GM19328 (cell line): ENCODE data around the gene C1orf198.

Source experiments
- ATAC-seq: cut with Tn5 transposase; IDR thresholded peaks from one replicate; pipeline ENCODE4 v1.9.1; 2021; ENCODE audit warnings: mild to moderate bottlenecking, moderate library complexity; ENCODE audit not compliant: unreplicated experiment

C1orf198 gene

GRCh38 chr1:230867903-230868735 lies at the start of gene C1orf198:
Gene C1orf198, minus strand, starts transcription at chr1:230868521. Its CDS starts 9 bp downstream, at chr1:230868512.
- peak; percentile 83 for ATAC-seq

- ATAC-seq = no peak
Observed at GRCh38 chr1:230917284-230918135, 49.2 kb upstream of the C1orf198 start.

- ATAC-seq = no peak
Observed at GRCh38 chr1:230916587-230917283, 48.4 kb upstream of the C1orf198 start.

- ATAC-seq = no peak
Observed at GRCh38 chr1:230915078-230915477, 46.8 kb upstream of the C1orf198 start.

- no peak for ATAC-seq
Observed at GRCh38 chr1:230913496-230913895, 45.2 kb upstream of the C1orf198 start.

GRCh38 chr1:230910755-230911117 lies 42.4 kb upstream of the C1orf198 start:
- ATAC-seq = no peak

GRCh38 chr1:230909974-230910754 lies 41.8 kb upstream of the C1orf198 start:
- ATAC-seq = no peak

GRCh38 chr1:230907472-230908205 lies 39.3 kb upstream of the C1orf198 start:
- no peak for ATAC-seq

GRCh38 chr1:230906226-230906625 lies 37.9 kb upstream of the C1orf198 start:
- ATAC-seq = no peak

- ATAC-seq = no peak
Observed at GRCh38 chr1:230905733-230906132, 37.4 kb upstream of the C1orf198 start.

- no peak for ATAC-seq
Observed at GRCh38 chr1:230902349-230902923, 34.1 kb upstream of the C1orf198 start.

GRCh38 chr1:230901671-230902070 lies 33.4 kb upstream of the C1orf198 start:
- no peak for ATAC-seq

GRCh38 chr1:230900984-230901383 lies 32.7 kb upstream of the C1orf198 start:
- no peak for ATAC-seq

- ATAC-seq = no peak
Observed at GRCh38 chr1:230899841-230900251, 31.5 kb upstream of the C1orf198 start.

- ATAC-seq = no peak
Observed at GRCh38 chr1:230898748-230899147, 30.4 kb upstream of the C1orf198 start.

- no peak for ATAC-seq
Observed at GRCh38 chr1:230898144-230898543, 29.8 kb upstream of the C1orf198 start.

- no peak for ATAC-seq
Observed at GRCh38 chr1:230896779-230897178, 28.5 kb upstream of the C1orf198 start.

GRCh38 chr1:230895452-230895851 lies 27.1 kb upstream of the C1orf198 start:
- ATAC-seq = no peak

- no peak for ATAC-seq
Observed at GRCh38 chr1:230894664-230895063, 26.3 kb upstream of the C1orf198 start.
